ENCODE measurements around the gene GATA5.

GRCh38 chr20:62499758-62500236 lies 24.0 kb upstream of the GATA5 start:
- TF ChIP-seq SUZ12 (IDR thresholded peaks at IDR 0.05; ENCODE audit: extremely low read depth, insufficient read depth, insufficient read length): no peak
- TF ChIP-seq YY1 (IDR thresholded peaks at IDR 0.05; ENCODE audit: insufficient read depth, insufficient read length): no peak
- TF ChIP-seq ZNF274 (IDR thresholded peaks at IDR 0.05; ENCODE audit: low read depth, low read length): no peak

Measured in NT2/D1 (cell line).